ACC112 (cell line): Measurements from ENCODE around the gene KRTAP20-4.

Source experiments
- H2AFZ ChIP-seq: fragments of 200-600 bp; sonication (generic); one replicate; pipeline ENCODE4 v1.6.0; 2017; ENCODE audit warnings: antibody characterized with exemption, low read length; ENCODE audit not compliant: unreplicated experiment
- H3K27ac ChIP-seq: fragments of 200-600 bp; sonication (generic); 2 replicates; pipeline ENCODE4 v1.5.1; 2014; ENCODE audit warnings: low read depth, mild to moderate bottlenecking, antibody characterized with exemption, low read length, moderate library complexity
- H3K27me3 ChIP-seq: fragments of 200-600 bp; sonication (generic); 2 replicates; pipeline ENCODE4 v1.6.1; 2014; ENCODE audit warnings: mild to moderate bottlenecking, antibody characterized with exemption, low read length, moderate library complexity, mixed read lengths; ENCODE audit not compliant: insufficient read depth
- H3K36me3 ChIP-seq: fragments of 200-600 bp; sonication (generic); 2 replicates; pipeline ENCODE4 v1.6.1; 2016; ENCODE audit warnings: mild to moderate bottlenecking, antibody characterized with exemption, low read length, moderate library complexity, mixed read lengths; ENCODE audit not compliant: insufficient read depth
- H3K4me1 ChIP-seq: fragments of 200-600 bp; sonication (generic); one replicate; pipeline ENCODE4 v1.6.1; 2016; ENCODE audit warnings: low read length, mixed read lengths; ENCODE audit not compliant: insufficient read depth, unreplicated experiment, control insufficient read depth
- H3K4me3 ChIP-seq: fragments of 200-600 bp; sonication (generic); 2 replicates; pipeline ENCODE4 v1.5.1; 2014; ENCODE audit warnings: mild to moderate bottlenecking, low read depth, low read length
- H3K79me2 ChIP-seq: fragments of 200-600 bp; sonication (generic); one replicate; pipeline ENCODE4 v1.6.0; 2016; ENCODE audit warnings: low read length; ENCODE audit not compliant: control insufficient read depth, unreplicated experiment, insufficient read depth

The KRTAP20-4 gene

GRCh38 chr21:30613836-30614235, 6.6 kb upstream of the KRTAP20-4 start, which contains the start of gene KRTAP6-1:
Gene KRTAP6-1, minus strand, starts transcription at chr21:30613930. Its CDS starts 26 bp downstream, at chr21:30613904.
- H3K27ac ChIP-seq = no peak within 1 kb of the TSS
- H3K4me1 ChIP-seq = no peaks in the 10 kb centered on the region
- H3K27me3 ChIP-seq = no peaks in the 10 kb centered on the region
- no peak within 1 kb of the TSS for H3K4me3 ChIP-seq
- no peak within 1 kb of the TSS for H2AFZ ChIP-seq
- no peaks in the 10 kb centered on the region for H3K36me3 ChIP-seq
- H3K79me2 ChIP-seq = no peaks in the 10 kb centered on the region

- H2AFZ ChIP-seq = no peak overlapping the region
- no peaks in the 10 kb centered on the region for H3K36me3 ChIP-seq
- H3K4me1 ChIP-seq = no peaks in the 10 kb centered on the region
- no peak overlapping the region for H3K4me3 ChIP-seq
- no peaks in the 10 kb centered on the region for H3K27me3 ChIP-seq
- H3K27ac ChIP-seq = no peak overlapping the region
- no peaks in the 10 kb centered on the region for H3K79me2 ChIP-seq
These were observed 5.2 kb upstream of the KRTAP20-4 start for GRCh38 chr21:30615199-30615598.

GRCh38 chr21:30616125-30616524, 4.3 kb upstream of the KRTAP20-4 start, which contains the start of gene KRTAP20-1:
Gene KRTAP20-1, plus strand, starts transcription at chr21:30616425. Its CDS starts 30 bp downstream, at chr21:30616455.
- H3K27ac ChIP-seq = no peak within 1 kb of the TSS
- H3K36me3 ChIP-seq = no peaks in the 10 kb centered on the region

GRCh38 chr21:30620080-30620479, 347 bp upstream of the KRTAP20-4 start:
- no peak overlapping the region for H3K4me3 ChIP-seq
- no peaks in the 10 kb centered on the region for H3K4me1 ChIP-seq
- no peaks in the 10 kb centered on the region for H3K79me2 ChIP-seq
- H3K36me3 ChIP-seq = no peaks in the 10 kb centered on the region
- no peaks in the 10 kb centered on the region for H3K27me3 ChIP-seq
- H2AFZ ChIP-seq = no peak overlapping the region
- no peak overlapping the region for H3K27ac ChIP-seq

More at GRCh38 chr21:30616125-30616524, 4.3 kb upstream of the KRTAP20-4 start, which contains the start of gene KRTAP20-1:
- H3K4me3 ChIP-seq = no peak within 1 kb of the TSS
- no peak within 1 kb of the TSS for H2AFZ ChIP-seq
- no peaks in the 10 kb centered on the region for H3K27me3 ChIP-seq
- no peaks in the 10 kb centered on the region for H3K79me2 ChIP-seq
- no peaks in the 10 kb centered on the region for H3K4me1 ChIP-seq

GRCh38 chr21:30623362-30623761, 2.9 kb downstream of the KRTAP20-4 start:
- Histone ChIP-seq H3K79me2 (no peaks in the 10 kb centered on the region), H3K4me1 (no peaks in the 10 kb centered on the region), H3K27me3 (no peaks in the 10 kb centered on the region), H3K27ac (no peak overlapping the region), H3K4me3 (no peak overlapping the region), H3K36me3 (no peaks in the 10 kb centered on the region), H2AFZ (no peak overlapping the region)

DNA sequence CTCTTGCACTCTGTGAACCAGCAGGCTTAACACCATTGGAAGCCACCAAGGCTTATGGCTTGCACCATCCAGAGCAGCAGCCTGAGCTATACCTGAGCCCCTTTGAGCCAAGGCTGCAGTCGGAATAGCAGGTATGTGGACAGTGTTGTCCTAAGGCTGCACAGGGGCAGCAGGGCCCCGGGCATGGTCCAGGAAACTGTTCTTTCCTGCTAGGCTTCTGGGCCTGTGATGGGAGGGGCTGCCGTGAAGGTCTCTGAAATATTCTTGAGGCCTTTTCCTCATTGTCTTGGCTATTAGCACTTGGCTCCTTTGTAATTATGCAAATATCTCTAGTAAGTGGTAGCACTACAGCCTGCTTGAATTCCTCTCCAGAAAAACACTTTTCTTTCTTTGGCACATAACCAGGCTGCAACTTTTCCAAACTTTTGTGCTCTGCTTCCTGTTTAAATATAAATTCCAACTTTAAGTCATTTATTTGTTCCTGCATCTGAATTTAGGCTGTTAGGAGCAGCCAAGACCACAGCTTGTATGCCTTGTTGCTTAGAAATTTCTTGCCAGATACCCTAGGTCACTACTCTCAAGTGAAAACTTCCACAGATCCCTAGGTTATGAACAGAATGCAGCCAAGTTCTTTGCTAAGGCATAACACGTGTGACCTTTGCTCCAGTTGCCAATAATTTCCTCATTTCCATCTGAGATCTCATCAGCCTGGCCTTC, 5.2 kb downstream of the KRTAP20-4 start:
- Histone ChIP-seq H3K79me2 (no peaks in the 10 kb centered on the region), H3K36me3 (no peaks in the 10 kb centered on the region), H3K4me1 (no peaks in the 10 kb centered on the region), H3K27me3 (no peaks in the 10 kb centered on the region), H2AFZ (no peak overlapping the region), H3K4me3 (no peak overlapping the region), H3K27ac (no peak overlapping the region)

DNA sequence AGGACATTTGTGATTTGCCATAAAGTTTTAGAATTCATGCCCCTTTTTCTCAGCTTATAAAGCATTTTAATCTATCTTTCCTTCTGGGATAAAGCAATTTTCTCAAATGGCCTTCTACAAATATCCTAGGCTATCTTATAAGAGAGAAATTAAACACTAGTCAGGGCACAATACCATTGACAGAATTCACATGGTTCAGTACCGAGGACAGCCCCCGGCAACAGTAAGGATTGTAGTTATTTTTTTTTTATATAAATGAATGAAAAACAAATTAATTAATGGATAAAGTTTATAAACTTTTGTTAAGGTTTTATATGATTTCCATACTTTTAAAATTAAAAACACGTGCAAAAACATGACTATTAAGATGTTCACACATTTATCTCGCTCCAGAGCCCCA, 7.7 kb downstream of the KRTAP20-4 start:
- Histone ChIP-seq H3K4me3 (no peak overlapping the region), H3K36me3 (no peaks in the 10 kb centered on the region), H2AFZ (no peak overlapping the region), H3K4me1 (no peaks in the 10 kb centered on the region), H3K27me3 (no peaks in the 10 kb centered on the region), H3K27ac (no peak overlapping the region), H3K79me2 (no peaks in the 10 kb centered on the region)

DNA sequence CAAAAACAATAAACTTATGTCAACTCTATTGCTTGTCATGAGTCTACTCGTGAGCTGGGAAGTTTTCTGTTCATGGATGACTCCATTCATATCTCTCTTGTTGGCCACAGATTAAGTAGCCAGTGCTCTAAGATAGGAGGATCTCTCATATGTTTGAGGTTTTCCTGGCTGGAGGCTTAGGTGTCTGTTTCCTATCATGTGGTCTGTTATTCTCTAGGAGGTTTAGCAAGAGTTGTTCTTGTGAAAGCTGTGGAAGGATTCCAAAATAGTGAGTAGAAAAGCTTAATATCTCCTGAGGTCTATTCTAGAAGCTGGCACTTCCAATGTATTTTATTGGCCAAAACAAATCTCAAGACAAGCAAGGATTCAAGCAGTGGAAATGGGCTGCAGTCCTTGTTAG, 8.8 kb downstream of the KRTAP20-4 start:
- H2AFZ ChIP-seq = no peak overlapping the region
- H3K79me2 ChIP-seq = no peaks in the 10 kb centered on the region
- no peak overlapping the region for H3K27ac ChIP-seq
- H3K4me1 ChIP-seq = no peaks in the 10 kb centered on the region
- H3K27me3 ChIP-seq = no peaks in the 10 kb centered on the region
- no peak overlapping the region for H3K4me3 ChIP-seq
- no peaks in the 10 kb centered on the region for H3K36me3 ChIP-seq

GRCh38 chr21:30634906-30635305, 14.5 kb downstream of the KRTAP20-4 start, which contains the start of gene KRTAP20-2:
Gene KRTAP20-2, plus strand, starts transcription at chr21:30635206. Its CDS starts 58 bp downstream, at chr21:30635264.
- H2AFZ ChIP-seq = no peak within 1 kb of the TSS
- no peak within 1 kb of the TSS for H3K4me3 ChIP-seq
- no peaks in the 10 kb centered on the region for H3K36me3 ChIP-seq
- no peaks in the 10 kb centered on the region for H3K27me3 ChIP-seq
- no peak within 1 kb of the TSS for H3K27ac ChIP-seq
- no peaks in the 10 kb centered on the region for H3K4me1 ChIP-seq
- H3K79me2 ChIP-seq = no peaks in the 10 kb centered on the region

DNA sequence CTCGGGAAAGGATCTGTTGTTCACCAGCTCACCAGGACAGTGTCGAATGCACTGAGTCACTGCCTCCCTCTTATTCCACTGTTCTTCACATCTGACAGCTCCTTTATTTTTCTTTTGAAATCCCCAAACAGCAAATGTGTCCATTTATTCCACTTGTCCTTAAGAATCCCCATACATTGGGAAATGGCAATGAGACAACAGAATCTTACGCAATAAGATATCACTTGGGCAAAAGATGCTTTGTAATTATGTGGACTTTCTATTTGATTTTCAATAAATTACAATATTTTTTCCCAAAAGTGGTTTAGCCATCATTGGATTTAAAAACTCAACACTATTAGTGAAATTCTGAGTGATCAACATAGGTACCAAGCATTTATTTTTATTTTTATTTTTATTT, 18.3 kb downstream of the KRTAP20-4 start:
- Histone ChIP-seq H3K79me2 (no peaks in the 10 kb centered on the region), H3K27ac (no peak overlapping the region), H3K27me3 (no peaks in the 10 kb centered on the region), H3K4me1 (no peaks in the 10 kb centered on the region), H3K36me3 (no peaks in the 10 kb centered on the region), H2AFZ (no peak overlapping the region), H3K4me3 (no peak overlapping the region)

DNA sequence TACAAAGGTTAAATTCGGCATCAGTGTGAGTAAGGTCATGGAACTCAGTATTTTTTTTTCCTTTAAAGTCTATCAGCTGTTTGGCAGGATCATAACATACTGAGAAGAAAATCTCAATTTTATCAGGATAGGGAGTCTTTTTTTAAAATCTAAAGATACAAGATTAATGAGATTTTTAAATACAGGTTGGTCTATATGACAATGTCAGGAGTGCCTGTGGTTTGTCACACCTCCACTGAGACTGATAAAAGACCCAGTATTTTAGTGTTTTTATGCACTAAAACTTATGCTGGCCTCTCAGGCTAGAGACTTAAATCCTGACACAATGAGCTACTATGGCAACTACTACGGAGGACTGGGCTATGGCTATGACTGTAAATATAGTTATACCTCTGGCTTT, 22.1 kb downstream of the KRTAP20-4 start, which contains the start of gene KRTAP20-3:
Gene KRTAP20-3 (plus strand): TSS at position 301 of the 400 bp plus-strand sequence.
- Histone ChIP-seq H2AFZ (no peak within 1 kb of the TSS), H3K27me3 (no peaks in the 10 kb centered on the region), H3K27ac (no peak within 1 kb of the TSS), H3K36me3 (no peaks in the 10 kb centered on the region), H3K79me2 (no peaks in the 10 kb centered on the region), H3K4me1 (no peaks in the 10 kb centered on the region), H3K4me3 (no peak within 1 kb of the TSS)
